Measurements from ENCODE around the gene SAP30BP.

GRCh38 chr17:75740215-75740614, 73.1 kb downstream of the SAP30BP start:
- no peak for TF ChIP-seq POLR2AphosphoS5 (IDR thresholded peaks at IDR 0.05; ENCODE audit: low read depth, low read length)
- no peak for TF ChIP-seq REST (IDR thresholded peaks at IDR 0.05; ENCODE audit: insufficient read depth in 1 of 2, low read depth in 2 of 2, low read length in 2 of 2)
- no peak for TF ChIP-seq TAF1 (IDR thresholded peaks at IDR 0.05; ENCODE audit: borderline replicate concordance, insufficient read depth, low read length)
- TF ChIP-seq SIN3A (IDR thresholded peaks at IDR 0.05; ENCODE audit: borderline replicate concordance, insufficient read depth, low read length) = no peak

All from PFSK-1 (cell line).